ENCODE measurements around the gene OPCML.

DNA sequence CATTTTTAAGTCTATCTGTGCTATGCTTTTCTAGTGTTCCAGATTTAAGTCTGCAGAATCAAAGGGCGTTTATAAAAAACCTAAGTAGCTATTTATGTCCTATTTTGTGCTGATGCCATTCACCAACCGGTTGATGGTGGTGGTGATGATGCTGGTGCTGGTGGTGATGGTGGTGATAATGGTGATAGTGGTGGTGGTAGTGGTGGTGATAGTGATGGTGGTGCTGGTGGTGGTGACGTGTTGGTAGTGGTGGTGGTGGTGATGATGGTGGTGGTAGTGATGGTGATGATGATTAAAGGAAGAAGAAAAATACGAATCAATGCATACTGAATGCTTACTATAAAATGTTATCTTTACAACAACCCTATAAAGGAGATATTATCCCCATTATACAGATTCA, 178.2 kb downstream of the OPCML start:
- TF ChIP-seq, protein P1, sequence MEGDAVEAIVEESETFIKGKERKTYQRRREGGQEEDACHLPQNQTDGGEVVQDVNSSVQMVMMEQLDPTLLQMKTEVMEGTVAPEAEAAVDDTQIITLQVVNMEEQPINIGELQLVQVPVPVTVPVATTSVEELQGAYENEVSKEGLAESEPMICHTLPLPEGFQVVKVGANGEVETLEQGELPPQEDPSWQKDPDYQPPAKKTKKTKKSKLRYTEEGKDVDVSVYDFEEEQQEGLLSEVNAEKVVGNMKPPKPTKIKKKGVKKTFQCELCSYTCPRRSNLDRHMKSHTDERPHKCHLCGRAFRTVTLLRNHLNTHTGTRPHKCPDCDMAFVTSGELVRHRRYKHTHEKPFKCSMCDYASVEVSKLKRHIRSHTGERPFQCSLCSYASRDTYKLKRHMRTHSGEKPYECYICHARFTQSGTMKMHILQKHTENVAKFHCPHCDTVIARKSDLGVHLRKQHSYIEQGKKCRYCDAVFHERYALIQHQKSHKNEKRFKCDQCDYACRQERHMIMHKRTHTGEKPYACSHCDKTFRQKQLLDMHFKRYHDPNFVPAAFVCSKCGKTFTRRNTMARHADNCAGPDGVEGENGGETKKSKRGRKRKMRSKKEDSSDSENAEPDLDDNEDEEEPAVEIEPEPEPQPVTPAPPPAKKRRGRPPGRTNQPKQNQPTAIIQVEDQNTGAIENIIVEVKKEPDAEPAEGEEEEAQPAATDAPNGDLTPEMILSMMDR (conservative IDR thresholded peaks at IDR 0.05; ENCODE audit: low read depth, low read length) = no peak
- no peak for TF ChIP-seq EZH2 (IDR thresholded peaks at IDR 0.05; ENCODE audit: borderline replicate concordance, low read depth, low read length, poor library complexity, severe bottlenecking)

Measured in A673 (cell line).